ENCODE measurements around the gene DNMT1.
"Not testable (repeated sequence)": the region's sequence is repeated elsewhere in the genome, so short reads cannot be mapped to it uniquely, and the experiment has no call there.

Gene DNMT1

GRCh38 chr19:10191347-10191746 is 3.4 kb downstream of the DNMT1 start:
- no peak for DNase-seq (ENCODE audit: low read depth, low spot score)
- no peak overlapping the region for H3K4me3 ChIP-seq (ENCODE audit: low read length)

GRCh38 chr19:10190026-10190425 is 4.7 kb downstream of the DNMT1 start:
- H3K4me3 ChIP-seq (ENCODE audit: low read length) = no peak overlapping the region

GRCh38 chr19:10189616-10190015 is 5.1 kb downstream of the DNMT1 start:
- DNase-seq (ENCODE audit: low read depth, low spot score) = no peak
- no peak overlapping the region for H3K4me3 ChIP-seq (ENCODE audit: low read length)

More at GRCh38 chr19:10190026-10190425, 4.7 kb downstream of the DNMT1 start:
- no peak for DNase-seq (ENCODE audit: low read depth, low spot score)

GRCh38 chr19:10187315-10187714 is 7.4 kb downstream of the DNMT1 start:
- no peak overlapping the region for H3K4me3 ChIP-seq (ENCODE audit: low read length)
- no peak for DNase-seq (ENCODE audit: low read depth, low spot score)

- no peak for DNase-seq (ENCODE audit: low read depth, low spot score)
Observed at GRCh38 chr19:10184636-10185035, 10.1 kb downstream of the DNMT1 start.

GRCh38 chr19:10183926-10184325 is 10.8 kb downstream of the DNMT1 start:
- no peak for DNase-seq (ENCODE audit: low read depth, low spot score)
- no peak overlapping the region for H3K4me3 ChIP-seq (ENCODE audit: low read length)

More at GRCh38 chr19:10184636-10185035, 10.1 kb downstream of the DNMT1 start:
- no peak overlapping the region for H3K4me3 ChIP-seq (ENCODE audit: low read length)

GRCh38 chr19:10182847-10183246 is 11.9 kb downstream of the DNMT1 start:
- no peak for DNase-seq (ENCODE audit: low read depth, low spot score)
- H3K4me3 ChIP-seq (ENCODE audit: low read length) = no peak overlapping the region

- H3K4me3 ChIP-seq (ENCODE audit: low read length) = no peak overlapping the region
- DNase-seq (ENCODE audit: low read depth, low spot score) = no peak
Observed at GRCh38 chr19:10182076-10182475, 12.7 kb downstream of the DNMT1 start.

GRCh38 chr19:10180459-10180858 is 14.3 kb downstream of the DNMT1 start:
- no peak for DNase-seq (ENCODE audit: low read depth, low spot score)
- no peak overlapping the region for H3K4me3 ChIP-seq (ENCODE audit: low read length)

- not testable (repeated sequence) for H3K4me3 ChIP-seq (ENCODE audit: low read length); DNase-seq (ENCODE audit: low read depth, low spot score)
Observed at GRCh38 chr19:10180024-10180423, 14.7 kb downstream of the DNMT1 start.

GRCh38 chr19:10173527-10173926 is 21.2 kb downstream of the DNMT1 start:
- DNase-seq (ENCODE audit: low read depth, low spot score) = no peak

GRCh38 chr19:10168386-10168948 is 26.3 kb downstream of the DNMT1 start:
- H3K4me3 ChIP-seq (ENCODE audit: low read length) = no peak overlapping the region
- no peak for DNase-seq (ENCODE audit: low read depth, low spot score)

More at GRCh38 chr19:10173527-10173926, 21.2 kb downstream of the DNMT1 start:
- H3K4me3 ChIP-seq (ENCODE audit: low read length) = no peak overlapping the region

- DNase-seq (ENCODE audit: low read depth, low spot score) = no peak
- no peak overlapping the region for H3K4me3 ChIP-seq (ENCODE audit: low read length)
Observed at GRCh38 chr19:10167459-10167858, 27.3 kb downstream of the DNMT1 start.

- not testable (repeated sequence) for H3K4me3 ChIP-seq (ENCODE audit: low read length); DNase-seq (ENCODE audit: low read depth, low spot score)
Observed at GRCh38 chr19:10166501-10166900, 28.3 kb downstream of the DNMT1 start.

GRCh38 chr19:10166046-10166445 is 28.7 kb downstream of the DNMT1 start:
- no peak overlapping the region for H3K4me3 ChIP-seq (ENCODE audit: low read length)
- DNase-seq (ENCODE audit: low read depth, low spot score) = no peak

GRCh38 chr19:10163536-10163935 is 31.2 kb downstream of the DNMT1 start:
- H3K4me3 ChIP-seq (ENCODE audit: low read length) = no peak overlapping the region
- no peak for DNase-seq (ENCODE audit: low read depth, low spot score)

- DNase-seq (ENCODE audit: low read depth, low spot score) = no peak
- no peak overlapping the region for H3K4me3 ChIP-seq (ENCODE audit: low read length)
Observed at GRCh38 chr19:10159610-10160009, 35.1 kb downstream of the DNMT1 start.

GRCh38 chr19:10158485-10158884 is 36.3 kb downstream of the DNMT1 start:
- no peak overlapping the region for H3K4me3 ChIP-seq (ENCODE audit: low read length)
- DNase-seq (ENCODE audit: low read depth, low spot score) = no peak

- no peak for DNase-seq (ENCODE audit: low read depth, low spot score)
- H3K4me3 ChIP-seq (ENCODE audit: low read length) = no peak overlapping the region
Observed at GRCh38 chr19:10158071-10158470, 36.7 kb downstream of the DNMT1 start.

GRCh38 chr19:10155839-10156238 is 38.9 kb downstream of the DNMT1 start:
- no peak overlapping the region for H3K4me3 ChIP-seq (ENCODE audit: low read length)
- DNase-seq (ENCODE audit: low read depth, low spot score) = no peak

GRCh38 chr19:10152100-10152499 is 42.7 kb downstream of the DNMT1 start:
- no peak for DNase-seq (ENCODE audit: low read depth, low spot score)
- H3K4me3 ChIP-seq (ENCODE audit: low read length) = no peak overlapping the region
